CD14-positive monocyte (primary cell): Measurements from ENCODE around the gene CPED1. TPM values are rescaled to one million over a fixed set of nuclear protein-coding genes. Genes with fewer than 3 reads are reported as not detected.

Source experiments
- DNase-seq, 3 donors: peaks; one replicate each; pipeline ENCODE4 v3.0.0-alpha.2; 2011 to 2022
- H2AFZ ChIP-seq: 2 replicates; pipeline ENCODE4 v1.6.0; 2012; ENCODE audit warnings: mild to moderate bottlenecking, low read depth, low read length, inconsistent platforms; ENCODE audit not compliant: insufficient read depth, poor library complexity, severe bottlenecking
- H3K27ac ChIP-seq, 2 donors: 1 replicate in 1 of 2; 2 replicates in 1 of 2; pipeline ENCODE4 v1.5.1; 2012 to 2013; ENCODE audit warnings: low read length in 2 of 2, control low read depth in 1 of 2, inconsistent platforms in 1 of 2, low read depth in 1 of 2, mild to moderate bottlenecking in 1 of 2
- H3K27me3 ChIP-seq, 2 donors: one replicate each; pipeline versions ENCODE4 v1.6.0 to v1.6.1; 2011 to 2013; ENCODE audit warnings: low read length in 2 of 2; ENCODE audit not compliant: control insufficient read depth in 2 of 2, insufficient read depth in 2 of 2
- H3K36me3 ChIP-seq, 2 donors: replicated peaks in 1 of 2; 1 replicate in 1 of 2; 2 replicates in 1 of 2; pipeline versions ENCODE4 v1.5.1 to v1.6.1; 2012 to 2013; ENCODE audit warnings: low read length in 2 of 2, control low read depth in 1 of 2, inconsistent platforms in 1 of 2, mild to moderate bottlenecking in 1 of 2; ENCODE audit not compliant: insufficient read depth in 2 of 2, control insufficient read depth in 1 of 2
- H3K4me1 ChIP-seq, 2 donors: 1 replicate in 1 of 2; 2 replicates in 1 of 2; pipeline versions ENCODE4 v1.5.1 to v1.6.1; 2012 to 2013; ENCODE audit warnings: low read length in 2 of 2, control low read depth in 1 of 2, inconsistent platforms in 1 of 2, mild to moderate bottlenecking in 1 of 2, moderate library complexity in 1 of 2; ENCODE audit not compliant: insufficient read depth in 2 of 2, control insufficient read depth in 1 of 2
- H3K4me2 ChIP-seq: replicated peaks from 2 replicates; pipeline ENCODE3; 2012; ENCODE audit warnings: low read length, moderate library complexity, mild to moderate bottlenecking; ENCODE audit not compliant: poor library complexity, severe bottlenecking; ENCODE audit errors: extremely low read depth
- H3K4me3 ChIP-seq, 3 experiments: fragments of 200-600 bp in 1 of 3; sonication (generic) in 1 of 3; replicated peaks in 1 of 3; 1 replicate in 2 of 3; 2 replicates in 1 of 3; pipeline ENCODE4 v1.5.1; 2011 to 2013; ENCODE audit warnings: low read length in 3 of 3, mild to moderate bottlenecking in 3 of 3, control low read depth in 2 of 3, low read depth in 2 of 3, inconsistent platforms in 1 of 3, moderate library complexity in 1 of 3
- H3K79me2 ChIP-seq: 2 replicates; pipeline ENCODE4 v1.6.0; 2012; ENCODE audit warnings: mild to moderate bottlenecking, control low read depth, inconsistent platforms, low read length, moderate library complexity; ENCODE audit not compliant: insufficient read depth
- H3K9ac ChIP-seq: 2 replicates; pipeline ENCODE4 v1.6.0; 2017; ENCODE audit warnings: low read length, mild to moderate bottlenecking; ENCODE audit not compliant: insufficient read depth, poor library complexity, severe bottlenecking
- H3K9me3 ChIP-seq, 2 donors: replicated peaks in 1 of 2; 1 replicate in 1 of 2; 2 replicates in 1 of 2; pipeline versions ENCODE4 v1.5.1 to v1.6.1; 2012 to 2013; ENCODE audit warnings: low read length in 2 of 2, control low read depth in 1 of 2; ENCODE audit not compliant: control insufficient read depth in 1 of 2, insufficient read depth in 1 of 2
- H4K20me1 ChIP-seq: 2 replicates; pipeline ENCODE4 v1.6.0; 2012; ENCODE audit warnings: mild to moderate bottlenecking, low read length, control low read depth, moderate library complexity; ENCODE audit not compliant: insufficient read depth
- H3K27ac Mint-ChIP-seq, 7 donors: one replicate each; pipeline ENCODE4 v1.8.0; 2020; ENCODE audit warnings: mild to moderate bottlenecking in 7 of 7, mixed read lengths in 7 of 7, moderate library complexity in 6 of 7, inconsistent platforms in 2 of 7
- H3K27me3 Mint-ChIP-seq, 3 donors: one replicate each; pipeline ENCODE4 v1.8.0; 2021 to 2022; ENCODE audit warnings: low read depth in 3 of 3, mild to moderate bottlenecking in 3 of 3, mixed read lengths in 3 of 3, moderate library complexity in 3 of 3, inconsistent platforms in 1 of 3
- H3K36me3 Mint-ChIP-seq, 2 donors: one replicate each; pipeline ENCODE4 v1.8.0; 2020; ENCODE audit warnings: mixed read lengths in 2 of 2, inconsistent platforms in 1 of 2, mild to moderate bottlenecking in 1 of 2
- H3K4me1 Mint-ChIP-seq: one replicate; pipeline ENCODE4 v1.8.0; 2020; ENCODE audit warnings: mild to moderate bottlenecking, mixed read lengths
- H3K4me3 Mint-ChIP-seq, 2 donors: one replicate each; pipeline ENCODE4 v1.8.0; 2020; ENCODE audit warnings: mild to moderate bottlenecking in 2 of 2, mixed read lengths in 2 of 2, moderate library complexity in 1 of 2
- H3K9me3 Mint-ChIP-seq, 7 donors: one replicate each; pipeline ENCODE4 v1.8.0; 2020 to 2022; ENCODE audit warnings: mixed read lengths in 7 of 7, mild to moderate bottlenecking in 6 of 7, moderate library complexity in 6 of 7, inconsistent platforms in 2 of 7
- WGBS: methylation state at CpG from one replicate; pipeline ENCODE4 v1.1.5; 2013; ENCODE audit warnings: missing lambda C conversion rate; ENCODE audit not compliant: insufficient coverage; 5-methylcytosine and 5-hydroxymethylcytosine counted together
- intact Hi-C, 2 donors: fragments of 100-400 bp; cut with micrococcal nuclease; formaldehyde crosslinking; loops; one replicate each; pipeline versions ENCODE4 v1.15.0 to v1.15.1; 2023
- polyA plus RNA-seq, 3 donors: library from polyadenylated mRNA; depleted of rRNA in 1 of 3; unstranded in 2 of 3; stranded (reverse) in 1 of 3; fragments of 300-500 nt in 2 of 3; fragments of >200 nt in 1 of 3; fragmentation: Illumina TruSeq in 2 of 3; gene quantifications; 1 replicate in 2 of 3; 2 replicates in 1 of 3; pipeline ENCODE4 v1.2.3, GENCODE V29; 2012 to 2021
- TF ChIP-seq, protein P1 (sequence below): fragments of 200-600 bp; IDR thresholded peaks from one replicate; pipeline ENCODE4 v1.8.0; 2022; ENCODE audit warnings: antibody characterized with exemption, mild to moderate bottlenecking

The CPED1 gene
- polyA plus RNA-seq, 3 donors = 9.8 to 30.0 (median 20.4) TPM

DNA sequence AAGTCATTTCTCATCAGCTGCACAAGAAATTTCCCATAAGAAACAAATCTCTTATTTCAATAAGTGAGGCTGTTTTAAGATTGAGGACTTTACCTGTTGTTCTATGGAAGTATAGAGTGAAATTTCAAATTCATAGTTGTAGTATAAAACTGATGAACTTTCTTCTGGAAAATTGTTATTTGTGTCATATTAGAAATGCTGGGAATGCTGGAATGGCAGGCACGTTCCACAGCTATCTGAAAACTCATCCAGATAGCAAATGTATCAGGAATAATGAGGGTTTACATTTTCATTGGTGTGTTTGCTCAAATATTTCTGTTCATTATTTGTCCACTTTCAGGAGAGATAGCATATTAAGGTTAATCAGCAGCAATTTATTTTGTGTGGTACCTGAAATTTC lies 40.8 kb downstream of the CPED1 start:
- WGBS = no CpG with 5 or more reads among the region's 1 CpG
- Histone ChIP-seq H3K27me3 (no peaks in the 10 kb centered on the region), H3K27ac (no peak overlapping the region), H3K36me3 (no peaks in the 10 kb centered on the region), H3K4me2 (no peak overlapping the region), H2AFZ (no peak overlapping the region), H4K20me1 (no peaks in the 10 kb centered on the region), H3K9ac (no peak overlapping the region), H3K4me3 (no peak overlapping the region), H3K79me2 (no peaks in the 10 kb centered on the region), H3K9me3 (no peaks in the 10 kb centered on the region), H3K4me1 (peaks cover 7 to 23% of the 10 kb centered on the region in 2 donors)
- Mint-ChIP-seq H3K4me1 (peaks cover 28% of the 10 kb centered on the region), H3K9me3 (no peaks in the 10 kb centered on the region), H3K27me3 (peaks cover 0 to 1% (median 0%) of the 10 kb centered on the region in 3 donors), H3K4me3 (no peak overlapping the region), H3K27ac (no peak overlapping the region), H3K36me3 (no peaks in the 10 kb centered on the region)
- no peak for DNase-seq
- TF ChIP-seq, protein P1, sequence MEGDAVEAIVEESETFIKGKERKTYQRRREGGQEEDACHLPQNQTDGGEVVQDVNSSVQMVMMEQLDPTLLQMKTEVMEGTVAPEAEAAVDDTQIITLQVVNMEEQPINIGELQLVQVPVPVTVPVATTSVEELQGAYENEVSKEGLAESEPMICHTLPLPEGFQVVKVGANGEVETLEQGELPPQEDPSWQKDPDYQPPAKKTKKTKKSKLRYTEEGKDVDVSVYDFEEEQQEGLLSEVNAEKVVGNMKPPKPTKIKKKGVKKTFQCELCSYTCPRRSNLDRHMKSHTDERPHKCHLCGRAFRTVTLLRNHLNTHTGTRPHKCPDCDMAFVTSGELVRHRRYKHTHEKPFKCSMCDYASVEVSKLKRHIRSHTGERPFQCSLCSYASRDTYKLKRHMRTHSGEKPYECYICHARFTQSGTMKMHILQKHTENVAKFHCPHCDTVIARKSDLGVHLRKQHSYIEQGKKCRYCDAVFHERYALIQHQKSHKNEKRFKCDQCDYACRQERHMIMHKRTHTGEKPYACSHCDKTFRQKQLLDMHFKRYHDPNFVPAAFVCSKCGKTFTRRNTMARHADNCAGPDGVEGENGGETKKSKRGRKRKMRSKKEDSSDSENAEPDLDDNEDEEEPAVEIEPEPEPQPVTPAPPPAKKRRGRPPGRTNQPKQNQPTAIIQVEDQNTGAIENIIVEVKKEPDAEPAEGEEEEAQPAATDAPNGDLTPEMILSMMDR = no peak
- intact Hi-C loops = no loop called here

DNA sequence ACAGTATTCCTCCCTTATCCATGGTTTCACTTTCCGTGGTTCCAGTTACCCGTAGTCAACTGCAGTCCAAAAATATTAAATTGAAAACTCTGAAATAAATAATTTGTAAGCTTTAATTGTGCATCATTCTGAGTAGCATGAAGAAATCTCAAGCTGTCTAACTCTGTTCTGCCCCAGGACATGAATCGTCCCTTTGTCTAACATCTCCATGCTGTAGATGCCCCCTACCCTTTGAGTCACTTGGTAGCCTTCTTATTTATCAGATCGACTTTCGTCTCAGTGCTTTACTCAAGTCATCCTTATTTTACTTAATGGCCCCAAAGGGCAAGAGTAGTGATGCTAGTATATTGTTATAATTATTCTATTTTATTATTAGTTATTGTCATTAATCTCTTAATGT lies 41.8 kb downstream of the CPED1 start:
- no CpG with 5 or more reads among the region's 5 CpGs for WGBS
- H3K4me1 ChIP-seq = peaks cover 0 to 13% of the 10 kb centered on the region in 2 donors
- H4K20me1 ChIP-seq = no peaks in the 10 kb centered on the region
- TF ChIP-seq, protein P1 = no peak
- H3K4me3 Mint-ChIP-seq = no peak overlapping the region
- no peaks in the 10 kb centered on the region for H3K9me3 Mint-ChIP-seq
- no peaks in the 10 kb centered on the region for H3K36me3 Mint-ChIP-seq
- H3K36me3 ChIP-seq = no peaks in the 10 kb centered on the region
- no peak overlapping the region for H3K27ac ChIP-seq
- peaks cover 0 to 1% (median 0%) of the 10 kb centered on the region in 3 donors for H3K27me3 Mint-ChIP-seq
- no peak overlapping the region for H3K27ac Mint-ChIP-seq
- no peaks in the 10 kb centered on the region for H3K79me2 ChIP-seq
- intact Hi-C loops = loop anchor here in 1 of 2 donors (10.0 kb wide), 1 partner anchor 46 kb away; the partner anchor contains the start of gene CPED1
- H3K4me1 Mint-ChIP-seq = peaks cover 19% of the 10 kb centered on the region
- no peak overlapping the region for H3K9ac ChIP-seq
- H3K27me3 ChIP-seq = no peaks in the 10 kb centered on the region
- H2AFZ ChIP-seq = no peak overlapping the region
- no peak overlapping the region for H3K4me3 ChIP-seq
- no peak for DNase-seq
- no peaks in the 10 kb centered on the region for H3K9me3 ChIP-seq
- H3K4me2 ChIP-seq = no peak overlapping the region
